Fibroblast of lung (primary cell): ENCODE data around the gene RAB11FIP3.

Experiments
- CTCF ChIP-seq, 2 donors: IDR thresholded peaks in 1 of 2; conservative IDR thresholded peaks in 1 of 2; 1 replicate in 1 of 2; 2 replicates in 1 of 2; pipeline ENCODE4 v1.5.1; 2011 to 2012; ENCODE audit warnings: low read length in 2 of 2, control low read depth in 1 of 2, inconsistent platforms in 1 of 2, low read depth in 1 of 2, mild to moderate bottlenecking in 1 of 2
- EZH2 ChIP-seq: IDR thresholded peaks from 2 replicates; pipeline ENCODE4 v1.5.1; 2012; ENCODE audit warnings: low read length, control low read depth, mild to moderate bottlenecking; ENCODE audit errors: missing control alignments

- TF ChIP-seq CTCF (conservative IDR thresholded peaks at IDR 0.05 in 1 of 2, IDR thresholded peaks at IDR 0.05 in 1 of 2; ENCODE audit: low read depth in 1 of 2, low read length in 2 of 2) = no peak
- TF ChIP-seq EZH2 = no peak
Observed at GRCh38 chr16:411576-412265, 13.7 kb upstream of the RAB11FIP3 start.
